T-helper 1 cell treated with Interleukin-12 subunit alpha and Interleukin-12 subunit beta and Interleukin-4 antibody, amounts not matched to agents 30 ng/mL and 1 ng/mL, for 36 hours (primary cell): Measurements from ENCODE around the gene ITPR3. TPM values are rescaled to one million over a fixed set of nuclear protein-coding genes. Genes with fewer than 3 reads are reported as not detected.

Source experiments
- intact Hi-C: fragments of 100-400 bp; cut with micrococcal nuclease; formaldehyde crosslinking; loops from one replicate; pipeline ENCODE4 v1.15.1; 2024
- total RNA-seq: library from RNA; stranded (reverse); gene quantifications from 2 replicates; pipeline ENCODE4 v1.2.3, GENCODE V29; 2022

The ITPR3 gene
- total RNA-seq, 1 donor from 2014 or later, result 46.9 TPM

GRCh38 chr6:33683576-33684427 is 62.7 kb downstream of the ITPR3 start:
- intact Hi-C loops, result no loop called here

GRCh38 chr6:33684428-33684896 is 63.3 kb downstream of the ITPR3 start:
- intact Hi-C loops, result no loop called here

GRCh38 chr6:33684983-33685382 is 63.9 kb downstream of the ITPR3 start:
- intact Hi-C loops, result no loop called here

GRCh38 chr6:33685411-33686224 is 64.5 kb downstream of the ITPR3 start:
- intact Hi-C loops, result no loop called here

- intact Hi-C loops, result no loop called here
Observed at GRCh38 chr6:33686225-33686924, 65.3 kb downstream of the ITPR3 start.

GRCh38 chr6:33686981-33687975 is 66.2 kb downstream of the ITPR3 start:
- intact Hi-C loops, result no loop called here

GRCh38 chr6:33688006-33688405 is 66.9 kb downstream of the ITPR3 start:
- intact Hi-C loops, result no loop called here

GRCh38 chr6:33688451-33689147 is 67.5 kb downstream of the ITPR3 start:
- intact Hi-C loops, result no loop called here

GRCh38 chr6:33689148-33689494 is 68.0 kb downstream of the ITPR3 start:
- intact Hi-C loops, result no loop called here

- intact Hi-C loops, result no loop called here
Observed at GRCh38 chr6:33689879-33690278, 68.8 kb downstream of the ITPR3 start.

GRCh38 chr6:33690766-33691165 is 69.6 kb downstream of the ITPR3 start:
- intact Hi-C loops, result no loop called here

GRCh38 chr6:33691456-33692077 is 70.4 kb downstream of the ITPR3 start:
- intact Hi-C loops, result no loop called here

GRCh38 chr6:33692078-33692759 is 71.1 kb downstream of the ITPR3 start:
- intact Hi-C loops, result no loop called here

- intact Hi-C loops, result no loop called here
Observed at GRCh38 chr6:33692760-33693158, 71.6 kb downstream of the ITPR3 start.

GRCh38 chr6:33693186-33694105 is 72.3 kb downstream of the ITPR3 start:
- intact Hi-C loops, result no loop called here

- intact Hi-C loops, result no loop called here
Observed at GRCh38 chr6:33694401-33694931, 73.3 kb downstream of the ITPR3 start.

- intact Hi-C loops, result no loop called here
Observed at GRCh38 chr6:33694977-33695376, 73.9 kb downstream of the ITPR3 start.
